K562 (cell line): ENCODE results near the gene USP32. TPM values are rescaled to one million over a fixed set of nuclear protein-coding genes. Genes with fewer than 3 reads are reported as not detected.

Experiments used
- ASH1L ChIP-seq: fragments of 450-650 bp; IDR thresholded peaks from 2 replicates; pipeline ENCODE4 v1.6.1; 2018; ENCODE audit warnings: borderline replicate concordance, mild to moderate bottlenecking, low read depth; ENCODE audit not compliant: partially characterized antibody
- CREBBP ChIP-seq: IDR thresholded peaks from one replicate; pipeline ENCODE4 v1.6.1; 2012; ENCODE audit warnings: low read depth, mild to moderate bottlenecking, control low read depth, inconsistent platforms, low read length
- CTBP1 ChIP-seq: fragments of 450-650 bp; IDR thresholded peaks from 2 replicates; pipeline ENCODE4 v1.6.1; 2016; ENCODE audit warnings: borderline replicate concordance
- FOS ChIP-seq: IDR thresholded peaks from 3 replicates; pipeline ENCODE4 v1.6.1; 2011; ENCODE audit not compliant: insufficient read length; ENCODE audit errors: extremely low read depth
- GTF2A2 ChIP-seq: IDR thresholded peaks from 2 replicates; pipeline ENCODE4 v1.6.1; 2016; ENCODE audit warnings: mild to moderate bottlenecking, missing genetic modification characterization, missing compliant biosample characterization
- HINFP ChIP-seq: fragments of 450-650 bp; conservative IDR thresholded peaks from 2 replicates; pipeline ENCODE4 v1.6.1; 2016; ENCODE audit warnings: missing genetic modification characterization, low read depth, mild to moderate bottlenecking, control low read depth, missing compliant biosample characterization
- MLLT1 ChIP-seq, 2 experiments: fragments of 450-650 bp; IDR thresholded peaks; 2 replicates each; pipeline ENCODE4 v1.6.1; 2016
- NR4A1 ChIP-seq, 2 experiments: fragments of 250-450 bp in 1 of 2; fragments of 450-650 bp in 1 of 2; sonication (Bioruptor Pico) in 1 of 2; IDR thresholded peaks; 2 replicates each; pipeline versions ENCODE4 v1.4.0 to v1.6.1; 2016 to 2020; ENCODE audit warnings: mild to moderate bottlenecking in 2 of 2, missing compliant biosample characterization in 1 of 2, missing genetic modification characterization in 1 of 2, moderate library complexity in 1 of 2
- OTX1 ChIP-seq: fragments of 450-650 bp; formaldehyde crosslinking; IDR thresholded peaks from 2 replicates; pipeline ENCODE4 v1.4.0; 2022; ENCODE audit warnings: mild to moderate bottlenecking
- TEAD4 ChIP-seq, 2 experiments: sonication (generic) in 1 of 2; formaldehyde crosslinking in 1 of 2; IDR thresholded peaks; 2 replicates each; pipeline versions ENCODE4 v1.6.1 to v1.8.0; 2012 to 2022; ENCODE audit warnings: borderline replicate concordance in 1 of 2, inconsistent platforms in 1 of 2, low read length in 1 of 2, mild to moderate bottlenecking in 1 of 2, missing genetic modification reagents in 1 of 2
- THRB ChIP-seq: fragments of 450-650 bp; formaldehyde crosslinking; conservative IDR thresholded peaks from 2 replicates; pipeline ENCODE4 v1.4.0; 2022; ENCODE audit warnings: mild to moderate bottlenecking, missing genetic modification characterization
- ZNF77 ChIP-seq: fragments of 250-450 bp; sonication (Bioruptor Pico); IDR thresholded peaks from 2 replicates; pipeline ENCODE4 v1.5.0; 2020
- polyA plus RNA-seq, 8 experiments: library from polyadenylated mRNA; depleted of rRNA in 4 of 8; stranded (reverse) in 5 of 8; unstranded in 3 of 8; fragments of >200 nt; fragmentation: Nextera tagmentation in 2 of 8; fragmentation: Illumina TruSeq in 1 of 8; extraction: Ambion mirVana in 2 of 8; extraction: Trizol in 1 of 8; gene quantifications; 2 replicates each; pipeline versions ENCODE4 v1.2.1 to v1.2.3, GENCODE V29; 2011 to 2014; ENCODE audit warnings: inconsistent platforms in 1 of 8, missing spikeins in 1 of 8
- total RNA-seq, 7 experiments: library from RNA; depleted of rRNA in 6 of 7; stranded (reverse); fragments of >200 nt in 6 of 7; fragmentation: Illumina TruSeq in 2 of 7; extraction: Trizol in 2 of 7; gene quantifications; 2 replicates each; pipeline versions ENCODE4 v1.2.1 to v1.2.3, GENCODE V29; 2011 to 2021; ENCODE audit warnings: low replicate concordance in 1 of 7

Gene USP32
- total and polyA plus RNA-seq, 9 of the 15 experiments (the other 6 are each of a cell fraction or from before 2014, with no cell fraction given), result 18.0 to 69.3 (median 47.1) TPM

- TF ChIP-seq FOS (no peak), GTF2A2 (tag) (no peak), MLLT1 (IDR thresholded peaks at IDR 0.05) (peak in 1 of 2 experiments; percentile 26; a peak in 1 of 4 replicates), CTBP1 (no peak), TEAD4 (IDR thresholded peaks at IDR 0.05; ENCODE audit: low read length) (no peak), TEAD4 (CRISPR knock-in tag; IDR thresholded peaks at IDR 0.05; ENCODE audit: borderline replicate concordance) (no peak), HINFP (tag) (no peak), THRB (CRISPR knock-in tag) (0 out of 2 replicates have a peak, but pooled peaks have one; percentile 29), OTX1 (0 out of 2 replicates have a peak, but pooled peaks have one; percentile 45), ASH1L (no peak), CREBBP (no peak), ZNF77 (no peak), NR4A1 (CRISPR knock-in tag; IDR thresholded peaks at IDR 0.05) (no peak), NR4A1 (tag; IDR thresholded peaks at IDR 0.05) (no peak)
Observed at GRCh38 chr17:60164164-60164563, 227.8 kb downstream of the USP32 start (continued).
